Right cardiac atrium (tissue), 5 donors: ENCODE results near the gene GSKIP. TPM values are rescaled to one million over a fixed set of nuclear protein-coding genes. Genes with fewer than 3 reads are reported as not detected.

Experiments
- ATAC-seq, 2 donors: fragments of 200-7000 bp; cut with Tn5 transposase; one replicate each; pipeline versions ENCODE4 v1.8.0 to v1.9.1; 2020; ENCODE audit warnings: moderate library complexity in 2 of 2, mild to moderate bottlenecking in 1 of 2
- DNase-seq, 3 donors: peaks; one replicate each; pipeline ENCODE4 v3.0.0-alpha.2; 2020
- H3K27ac ChIP-seq: one replicate; pipeline ENCODE4 v1.5.1; 2013; ENCODE audit warnings: mild to moderate bottlenecking, low read length, control low read depth, moderate library complexity
- H3K27me3 ChIP-seq: one replicate; pipeline ENCODE4 v1.6.1; 2013; ENCODE audit not compliant: control insufficient read depth, insufficient read depth
- H3K4me1 ChIP-seq: one replicate; pipeline ENCODE4 v1.6.1; 2013; ENCODE audit warnings: low read length; ENCODE audit not compliant: control insufficient read depth, insufficient read depth
- H3K4me3 ChIP-seq: one replicate; pipeline ENCODE4 v1.5.1; 2013; ENCODE audit warnings: low read length, control low read depth
- H3K9me3 ChIP-seq: one replicate; pipeline ENCODE4 v1.6.1; 2013; ENCODE audit warnings: low read length; ENCODE audit not compliant: control insufficient read depth
- WGBS: extraction: QIAGEN DNeasy Blood & Tissue Kit; methylation state at CpG from one replicate; pipeline ENCODE4 v1.1.7; 2013; 5-methylcytosine and 5-hydroxymethylcytosine counted together
- intact Hi-C, 4 donors: fragments of 100-400 bp; cut with DNase I; formaldehyde crosslinking; loops; one replicate each; pipeline versions ENCODE4 v1.11.0 to v1.14.0; 2022 to 2023
- polyA plus RNA-seq: library from polyadenylated mRNA; stranded (reverse); fragments of 200-250 nt; gene quantifications from one replicate; pipeline ENCODE4 v1.2.3, GENCODE V29; 2013
- total RNA-seq, 4 donors: library from RNA; stranded (reverse); fragmentation: NEBNext Ultra II Directional; extraction: Animal tissue kit (Norgen Biotek cat#: 25700); gene quantifications; one replicate each; pipeline ENCODE4 v1.2.1, GENCODE V29; 2021
- donor health status: healthy with polysubstance abuse.
- donor health status: DM: no; HTN: yes; CAD: no.
- donor health status: DM: no; HTN: no; CAD: no.
- donor health status: DM: no; HTN: yes; CAD: no; lungs with severe emphysema.
- donor health status: DM: yes; HTN: yes; CAD: no.

GSKIP gene
- total and polyA plus RNA-seq, 5 donors, result 6.5 to 14.9 (median 12.6) TPM

- Histone ChIP-seq H3K27me3 (no peaks in the 10 kb centered on the region), H3K27ac (no peak overlapping the region), H3K4me3 (no peak overlapping the region), H3K9me3 (no peaks in the 10 kb centered on the region), H3K4me1 (no peaks in the 10 kb centered on the region)
- 64% methylated on average over 5 of the region's 5 CpGs for WGBS
- no peak for ATAC-seq
- DNase-seq, result no peak
- intact Hi-C loops, result no loop called here
Measured at GRCh38 chr14:96398921-96399320, 35.6 kb downstream of the GSKIP start.

- Histone ChIP-seq H3K27ac (no peak overlapping the region), H3K9me3 (no peaks in the 10 kb centered on the region), H3K27me3 (no peaks in the 10 kb centered on the region), H3K4me1 (no peaks in the 10 kb centered on the region), H3K4me3 (no peak overlapping the region)
- 77% methylated on average over 9 of the region's 9 CpGs for WGBS
- intact Hi-C loops, result no loop called here
- DNase-seq (no peak), ATAC-seq (no peak)
Measured at GRCh38 chr14:96399405-96399804, 36.1 kb downstream of the GSKIP start.

GRCh38 chr14:96400495-96400894 lies 37.2 kb downstream of the GSKIP start:
- Histone ChIP-seq H3K27ac (no peak overlapping the region), H3K4me3 (no peak overlapping the region), H3K4me1 (no peaks in the 10 kb centered on the region), H3K27me3 (no peaks in the 10 kb centered on the region), H3K9me3 (no peaks in the 10 kb centered on the region)
- 68% methylated on average over 5 of the region's 5 CpGs for WGBS
- no peak for DNase-seq
- ATAC-seq, result no peak
- intact Hi-C loops, result no loop called here

- WGBS, result 55% methylated on average over 3 of the region's 3 CpGs
- no peak for ATAC-seq
- Histone ChIP-seq H3K4me1 (no peaks in the 10 kb centered on the region), H3K9me3 (no peaks in the 10 kb centered on the region), H3K27me3 (no peaks in the 10 kb centered on the region), H3K4me3 (no peak overlapping the region), H3K27ac (no peak overlapping the region)
- intact Hi-C loops, result no loop called here
- no peak for DNase-seq
Measured at GRCh38 chr14:96403409-96403808, 40.1 kb downstream of the GSKIP start.

- 89% methylated on average over 1 of the region's 1 CpG for WGBS
- H3K27me3 ChIP-seq, result no peaks in the 10 kb centered on the region
- ATAC-seq (no peak), DNase-seq (no peak)
- intact Hi-C loops, result no loop called here
- H3K9me3 ChIP-seq, result no peaks in the 10 kb centered on the region
- H3K27ac ChIP-seq, result no peak overlapping the region
- H3K4me1 ChIP-seq, result no peaks in the 10 kb centered on the region
- H3K4me3 ChIP-seq, result no peak overlapping the region
Measured at GRCh38 chr14:96405677-96406076, 42.4 kb downstream of the GSKIP start.

- no peaks in the 10 kb centered on the region for H3K9me3 ChIP-seq
- ATAC-seq (no peak), DNase-seq (no peak)
- H3K4me3 ChIP-seq, result no peak overlapping the region
- no peaks in the 10 kb centered on the region for H3K27me3 ChIP-seq
- 56% methylated on average over 3 of the region's 3 CpGs for WGBS
- intact Hi-C loops, result no loop called here
- no peak overlapping the region for H3K27ac ChIP-seq
- no peaks in the 10 kb centered on the region for H3K4me1 ChIP-seq
Measured at GRCh38 chr14:96407935-96408570, 44.7 kb downstream of the GSKIP start.

- no peaks in the 10 kb centered on the region for H3K27me3 ChIP-seq
- ATAC-seq (no peak), DNase-seq (no peak)
- no peak overlapping the region for H3K4me3 ChIP-seq
- H3K27ac ChIP-seq, result no peak overlapping the region
- 84% methylated on average over 12 of the region's 12 CpGs for WGBS
- no peaks in the 10 kb centered on the region for H3K9me3 ChIP-seq
- intact Hi-C loops, result no loop called here
- no peaks in the 10 kb centered on the region for H3K4me1 ChIP-seq
Measured at GRCh38 chr14:96408608-96409007, 45.3 kb downstream of the GSKIP start.

- Histone ChIP-seq H3K9me3 (no peaks in the 10 kb centered on the region), H3K27ac (no peak overlapping the region), H3K4me1 (no peaks in the 10 kb centered on the region), H3K4me3 (no peak overlapping the region), H3K27me3 (no peaks in the 10 kb centered on the region)
- intact Hi-C loops, result loop anchor here in 1 of 4 donors (10.0 kb wide), 1 partner anchor 325 kb away; no protein-coding TSS in a partner anchor
- DNase-seq (no peak), ATAC-seq (no peak)
- WGBS, result 83% methylated on average over 9 of the region's 9 CpGs
Measured at GRCh38 chr14:96409701-96410100, 46.4 kb downstream of the GSKIP start.

GRCh38 chr14:96410119-96410518 lies 46.8 kb downstream of the GSKIP start:
- H3K4me3 ChIP-seq, result no peak overlapping the region
- H3K27ac ChIP-seq, result no peak overlapping the region
- no peaks in the 10 kb centered on the region for H3K4me1 ChIP-seq
- ATAC-seq (no peak), DNase-seq (no peak)
- no peaks in the 10 kb centered on the region for H3K27me3 ChIP-seq
- intact Hi-C loops, result loop anchor here in 1 of 4 donors (10.0 kb wide), 1 partner anchor 325 kb away; no protein-coding TSS in a partner anchor
- 94% methylated on average over 4 of the region's 4 CpGs for WGBS
- no peaks in the 10 kb centered on the region for H3K9me3 ChIP-seq

- Histone ChIP-seq H3K9me3 (no peaks in the 10 kb centered on the region), H3K27me3 (no peaks in the 10 kb centered on the region), H3K4me1 (no peaks in the 10 kb centered on the region), H3K4me3 (no peak overlapping the region), H3K27ac (no peak overlapping the region)
- intact Hi-C loops, result loop anchor here in 1 of 4 donors (10.0 kb wide), 1 partner anchor 329 kb away; no protein-coding TSS in a partner anchor
- DNase-seq, result no peak
- ATAC-seq, result no peak
- 90% methylated on average over 5 of the region's 5 CpGs for WGBS
Measured at GRCh38 chr14:96413526-96413925, 50.2 kb downstream of the GSKIP start.

GRCh38 chr14:96415559-96415958 lies 52.2 kb downstream of the GSKIP start:
- H3K27ac ChIP-seq, result no peak overlapping the region

More at GRCh38 chr14:96415559-96415958, 52.2 kb downstream of the GSKIP start:
- H3K27me3 ChIP-seq, result no peaks in the 10 kb centered on the region
- WGBS, result 98% methylated on average over 2 of the region's 2 CpGs
- DNase-seq (no peak), ATAC-seq (no peak)
- intact Hi-C loops, result loop anchor here in 1 of 4 donors (10.0 kb wide), 1 partner anchor 331 kb away; no protein-coding TSS in a partner anchor
- no peaks in the 10 kb centered on the region for H3K4me1 ChIP-seq
- no peak overlapping the region for H3K4me3 ChIP-seq
- H3K9me3 ChIP-seq, result no peaks in the 10 kb centered on the region
